Measurements from ENCODE around the gene TREX2. TPM values are rescaled to one million over a fixed set of nuclear protein-coding genes. Genes with fewer than 3 reads are reported as not detected.
"Not testable (repeated sequence)": the region's sequence is repeated elsewhere in the genome, so short reads cannot be mapped to it uniquely, and the experiment has no call there.

The TREX2 gene
- total and polyA plus RNA-seq, 9 donors: 0.20 to 1.3 (median 0.60) TPM

- WGBS (ENCODE audit: insufficient coverage): 70% methylated on average over 9 of the region's 15 CpGs
- no peak overlapping the region for H3K27ac ChIP-seq (ENCODE audit: low read length)
- H3K4me3 ChIP-seq (ENCODE audit: low read length): no peak overlapping the region
- no peaks in the 10 kb centered on the region for H3K36me3 ChIP-seq (ENCODE audit: control insufficient read depth, insufficient read depth, low read length)
- peaks cover 18% of the 10 kb centered on the region for H3K4me1 ChIP-seq (ENCODE audit: control insufficient read depth, insufficient read depth, low read length)
- no peaks in the 10 kb centered on the region for H3K9me3 ChIP-seq (replicated peaks; ENCODE audit: control insufficient read depth, low read depth, low read length)
- peaks cover 7% of the 10 kb centered on the region for H3K27me3 ChIP-seq (ENCODE audit: control insufficient read depth, insufficient read depth, low read length)
- no peak for DNase-seq
These were observed 35.5 kb downstream of the TREX2 start for GRCh38 chrX:153410373-153410772.

- H3K9me3 ChIP-seq (replicated peaks; ENCODE audit: control insufficient read depth, low read depth, low read length): no peaks in the 10 kb centered on the region
- no peak for DNase-seq
- peaks cover 18% of the 10 kb centered on the region for H3K4me1 ChIP-seq (ENCODE audit: control insufficient read depth, insufficient read depth, low read length)
- H3K36me3 ChIP-seq (ENCODE audit: control insufficient read depth, insufficient read depth, low read length): no peaks in the 10 kb centered on the region
- 83% methylated on average over 27 of the region's 30 CpGs for WGBS (ENCODE audit: insufficient coverage)
- H3K27ac ChIP-seq (ENCODE audit: low read length): no peak overlapping the region
- peaks cover 7% of the 10 kb centered on the region for H3K27me3 ChIP-seq (ENCODE audit: control insufficient read depth, insufficient read depth, low read length)
- no peak overlapping the region for H3K4me3 ChIP-seq (ENCODE audit: low read length)
These were observed 36.3 kb downstream of the TREX2 start for GRCh38 chrX:153409414-153410101.

- 78% methylated on average over 8 of the region's 12 CpGs for WGBS (ENCODE audit: insufficient coverage)
- Histone ChIP-seq H3K27ac (ENCODE audit: low read length) (no peak overlapping the region), H3K4me1 (ENCODE audit: control insufficient read depth, insufficient read depth, low read length) (peaks cover 18% of the 10 kb centered on the region), H3K9me3 (replicated peaks; ENCODE audit: control insufficient read depth, low read depth, low read length) (no peaks in the 10 kb centered on the region), H3K36me3 (ENCODE audit: control insufficient read depth, insufficient read depth, low read length) (no peaks in the 10 kb centered on the region), H3K27me3 (ENCODE audit: control insufficient read depth, insufficient read depth, low read length) (peaks cover 7% of the 10 kb centered on the region), H3K4me3 (ENCODE audit: low read length) (no peak overlapping the region)
- DNase-seq: no peak
These were observed 36.9 kb downstream of the TREX2 start for GRCh38 chrX:153408871-153409351.

GRCh38 chrX:153408221-153408721 is 37.6 kb downstream of the TREX2 start:
- no peaks in the 10 kb centered on the region for H3K36me3 ChIP-seq (ENCODE audit: control insufficient read depth, insufficient read depth, low read length)
- no peak overlapping the region for H3K4me3 ChIP-seq (ENCODE audit: low read length)
- H3K4me1 ChIP-seq (ENCODE audit: control insufficient read depth, insufficient read depth, low read length): peaks cover 18% of the 10 kb centered on the region
- 83% methylated on average over 10 of the region's 10 CpGs for WGBS (ENCODE audit: insufficient coverage)
- no peaks in the 10 kb centered on the region for H3K9me3 ChIP-seq (replicated peaks; ENCODE audit: control insufficient read depth, low read depth, low read length)
- no peak overlapping the region for H3K27ac ChIP-seq (ENCODE audit: low read length)
- no peak for DNase-seq
- peaks cover 7% of the 10 kb centered on the region for H3K27me3 ChIP-seq (ENCODE audit: control insufficient read depth, insufficient read depth, low read length)

- 29% methylated on average over 1 of the region's 3 CpGs for WGBS (ENCODE audit: insufficient coverage)
- Histone ChIP-seq H3K36me3 (ENCODE audit: control insufficient read depth, insufficient read depth, low read length) (no peaks in the 10 kb centered on the region), H3K27me3 (ENCODE audit: control insufficient read depth, insufficient read depth, low read length) (peaks cover 3% of the 10 kb centered on the region), H3K9me3 (replicated peaks; ENCODE audit: control insufficient read depth, low read depth, low read length) (no peaks in the 10 kb centered on the region), H3K27ac (ENCODE audit: low read length) (no peak overlapping the region), H3K4me3 (ENCODE audit: low read length) (no peak overlapping the region), H3K4me1 (ENCODE audit: control insufficient read depth, insufficient read depth, low read length) (peaks cover 16% of the 10 kb centered on the region)
- no peak for DNase-seq
These were observed 38.1 kb downstream of the TREX2 start for GRCh38 chrX:153407736-153408135.

- H3K27ac ChIP-seq (ENCODE audit: low read length): no peak overlapping the region
- no peak for DNase-seq
- H3K36me3 ChIP-seq (ENCODE audit: control insufficient read depth, insufficient read depth, low read length): no peaks in the 10 kb centered on the region
- no peaks in the 10 kb centered on the region for H3K9me3 ChIP-seq (replicated peaks; ENCODE audit: control insufficient read depth, low read depth, low read length)
- H3K27me3 ChIP-seq (ENCODE audit: control insufficient read depth, insufficient read depth, low read length): no peaks in the 10 kb centered on the region
- H3K4me3 ChIP-seq (ENCODE audit: low read length): no peak overlapping the region
- WGBS (ENCODE audit: insufficient coverage): 84% methylated on average over 7 of the region's 7 CpGs
- peaks cover 12% of the 10 kb centered on the region for H3K4me1 ChIP-seq (ENCODE audit: control insufficient read depth, insufficient read depth, low read length)
These were observed 39.0 kb downstream of the TREX2 start for GRCh38 chrX:153406903-153407302.

- no peaks in the 10 kb centered on the region for H3K27me3 ChIP-seq (ENCODE audit: control insufficient read depth, insufficient read depth, low read length)
- peaks cover 6% of the 10 kb centered on the region for H3K4me1 ChIP-seq (ENCODE audit: control insufficient read depth, insufficient read depth, low read length)
- no peaks in the 10 kb centered on the region for H3K36me3 ChIP-seq (ENCODE audit: control insufficient read depth, insufficient read depth, low read length)
- H3K4me3 ChIP-seq (ENCODE audit: low read length): no peak overlapping the region
- no peaks in the 10 kb centered on the region for H3K9me3 ChIP-seq (replicated peaks; ENCODE audit: control insufficient read depth, low read depth, low read length)
- DNase-seq: no peak
- WGBS (ENCODE audit: insufficient coverage): 84% methylated on average over 8 of the region's 9 CpGs
- no peak overlapping the region for H3K27ac ChIP-seq (ENCODE audit: low read length)
These were observed 39.8 kb downstream of the TREX2 start for GRCh38 chrX:153406011-153406410.

GRCh38 chrX:153405426-153405825 is 40.4 kb downstream of the TREX2 start:
- Histone ChIP-seq H3K4me1 (ENCODE audit: control insufficient read depth, insufficient read depth, low read length) (peaks cover 2% of the 10 kb centered on the region), H3K9me3 (replicated peaks; ENCODE audit: control insufficient read depth, low read depth, low read length) (no peaks in the 10 kb centered on the region), H3K27me3 (ENCODE audit: control insufficient read depth, insufficient read depth, low read length) (no peaks in the 10 kb centered on the region), H3K27ac (ENCODE audit: low read length) (no peak overlapping the region), H3K36me3 (ENCODE audit: control insufficient read depth, insufficient read depth, low read length) (no peaks in the 10 kb centered on the region), H3K4me3 (ENCODE audit: low read length) (no peak overlapping the region)
- no peak for DNase-seq
- WGBS (ENCODE audit: insufficient coverage): 39% methylated on average over 4 of the region's 5 CpGs

GRCh38 chrX:153404333-153404732 is 41.5 kb downstream of the TREX2 start:
- DNase-seq; H3K9me3 ChIP-seq (replicated peaks; ENCODE audit: control insufficient read depth, low read depth, low read length); H3K27ac ChIP-seq (ENCODE audit: low read length); H3K36me3 ChIP-seq (ENCODE audit: control insufficient read depth, insufficient read depth, low read length); H3K4me3 ChIP-seq (ENCODE audit: low read length); H3K27me3 ChIP-seq (ENCODE audit: control insufficient read depth, insufficient read depth, low read length); H3K4me1 ChIP-seq (ENCODE audit: control insufficient read depth, insufficient read depth, low read length): not testable (repeated sequence)
- 59% methylated on average over 3 of the region's 5 CpGs for WGBS (ENCODE audit: insufficient coverage)

GRCh38 chrX:153401133-153401764 is 44.6 kb downstream of the TREX2 start, which contains the start of gene PNMA6E:
PNMA6E (minus strand) TSS chrX:153401350; CDS start chrX:153398849, 2,501 bp downstream.
- WGBS (ENCODE audit: insufficient coverage): 88% methylated on average over 28 of the region's 29 CpGs
- Histone ChIP-seq H3K9me3 (replicated peaks; ENCODE audit: control insufficient read depth, low read depth, low read length) (no peaks in the 10 kb centered on the region), H3K4me3 (ENCODE audit: low read length) (no peak within 1 kb of the TSS), H3K36me3 (ENCODE audit: control insufficient read depth, insufficient read depth, low read length) (no peaks in the 10 kb centered on the region), H3K4me1 (ENCODE audit: control insufficient read depth, insufficient read depth, low read length) (no peaks in the 10 kb centered on the region), H3K27ac (ENCODE audit: low read length) (no peak within 1 kb of the TSS), H3K27me3 (ENCODE audit: control insufficient read depth, insufficient read depth, low read length) (peaks cover 2% of the 10 kb centered on the region)
- DNase-seq: no peak

Measured in muscle of leg (tissue), 11 donors.